Measurements from ENCODE around the gene GATAD2B.

DNA sequence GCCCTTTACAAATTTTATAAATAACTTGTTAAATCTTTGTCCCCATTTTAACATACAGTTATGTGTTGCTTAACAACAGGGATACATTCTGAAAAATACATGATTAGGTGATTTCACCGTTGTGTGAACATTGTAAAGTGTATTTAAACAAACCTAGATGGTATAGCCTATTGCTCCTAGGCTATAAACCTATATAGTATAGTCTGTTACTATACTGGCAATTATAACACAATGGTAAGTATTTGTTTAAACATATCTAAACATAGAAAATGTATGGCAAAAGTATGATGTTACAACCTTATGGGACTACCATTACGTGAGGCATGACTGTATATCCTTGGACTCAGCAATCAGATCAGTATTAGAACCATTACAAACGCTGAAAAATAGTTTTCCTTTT lies 36.6 kb downstream of the GATAD2B start:
- no peak for TF ChIP-seq GATA2 (IDR thresholded peaks at IDR 0.05; ENCODE audit: low read depth, low read length)
- TF ChIP-seq GATA3 (IDR thresholded peaks at IDR 0.05; ENCODE audit: low read depth, low read length), result no peak
